Measurements from ENCODE around the gene PLVAP. TPM values are rescaled to one million over a fixed set of nuclear protein-coding genes. Genes with fewer than 3 reads are reported as not detected.
A peak's percentile ranks its signal among the peaks of the same experiment; 100 is the strongest.

PLVAP gene
- total and polyA plus RNA-seq, 9 of the 15 experiments (the other 6 are each of a cell fraction or from before 2014, with no cell fraction given) = 0.09 to 0.84 (median 0.51) TPM; not detected in 4

DNA sequence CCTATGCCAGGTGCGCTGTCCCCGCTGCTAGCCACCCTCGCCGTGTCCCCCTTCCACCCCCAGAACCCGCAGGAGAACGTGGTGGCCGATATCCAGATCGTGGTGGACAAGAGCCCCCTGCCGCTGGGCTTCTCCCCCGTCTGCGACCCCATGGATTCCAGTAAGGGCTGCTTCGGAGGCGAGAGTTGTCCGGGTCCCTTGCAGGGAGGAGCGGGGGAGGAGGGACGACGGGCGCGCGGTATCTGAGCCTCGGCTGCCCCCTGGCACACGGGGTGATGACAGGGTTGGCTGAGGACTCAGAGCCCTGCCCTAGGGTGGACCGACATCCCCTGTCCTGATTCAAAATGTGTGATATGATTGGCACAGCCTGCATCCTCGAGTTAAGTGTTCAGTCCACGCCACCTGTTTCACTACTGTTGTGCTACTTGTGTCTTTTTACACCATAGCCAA is 43.4 kb upstream of the PLVAP start:
- peak overlapping the region; percentile 88 for H2AFZ ChIP-seq (ENCODE audit: low read depth, low read length)
- no peaks in the 10 kb centered on the region for H4K20me1 ChIP-seq (replicated peaks; ENCODE audit: control insufficient read depth, insufficient read depth, low read length)
- POLR2A ChIA-PET = interaction anchor here (0.6 to 1.3 kb wide), 2 partner anchors 23 to 46 kb away, joined by 3 read pairs; no protein-coding TSS in a partner anchor
- no peaks in the 10 kb centered on the region for H3K9me1 ChIP-seq (ENCODE audit: control insufficient read depth, insufficient read depth, low read length)
- H3K4me3 ChIP-seq = peak overlapping the region; percentile 70
- peak; percentile 31 to 43 (median 34) for DNase-seq (ENCODE audit: extremely low read depth in 1 of 4, low spot score in 3 of 4)
- no peaks in the 10 kb centered on the region for H3K9me3 ChIP-seq (replicated peaks; ENCODE audit: control insufficient read depth, insufficient read depth, low read depth, low read length)
- H3K79me2 ChIP-seq (ENCODE audit: control insufficient read depth, insufficient read depth, low read length) = peaks cover 6% of the 10 kb centered on the region; the same call in 2 of the 3 replicates
- peak; percentile 11 for FAIRE-seq
- H3K4me2 ChIP-seq (ENCODE audit: insufficient read depth, low read length) = peak overlapping the region; percentile 87
- no TSS peak for BruUV-seq (replicated peaks)
- ATAC-seq = no peak; the same call in 2 of the 3 replicates
- no peaks in the 10 kb centered on the region for H3K27me3 ChIP-seq (ENCODE audit: control insufficient read depth in 2 of 2, insufficient read depth in 2 of 2, low read length in 2 of 2)
- peaks cover 9 to 33% of the 10 kb centered on the region in 2 experiments; a peak in 3 of 5 replicates for H3K4me1 ChIP-seq (replicated peaks in 1 of 2; ENCODE audit: control insufficient read depth in 2 of 2, insufficient read depth in 2 of 2, low read length in 2 of 2)
- in situ Hi-C loops (cut with MboI) = no loop called here
- CTCF ChIA-PET (ENCODE audit: low intra/inter-chr PET ratio) = interaction anchor here (1.9 kb wide), 1 partner anchor 26 kb away, joined by 10 read pairs; the partner anchor contains the start of gene CCDC194
- H3K36me3 ChIP-seq (ENCODE audit: control insufficient read depth, insufficient read depth, low read length) = peaks cover 4% of the 10 kb centered on the region; the same call in 1 of the 3 replicates
- 8% methylated on average over 20 of the region's 25 CpGs for WGBS (ENCODE audit: insufficient coverage, low coverage, missing lambda C conversion rate)
- peak overlapping the region; percentile 71 to 95 for H3K9ac ChIP-seq (ENCODE audit: insufficient read depth in 1 of 2, low read depth in 2 of 2, low read length in 2 of 2)
- H3K27ac ChIP-seq (ENCODE audit: extremely low read depth, low read depth, low read length) = peak overlapping the region; percentile 46; the same call in 1 of the 3 replicates
- intact Hi-C loops (cut with micrococcal nuclease) = no loop called here
- TF ChIP-seq ZNF121 (CRISPR knock-in tag; conservative IDR thresholded peaks at IDR 0.05) = no peak
- TF ChIP-seq POLR2G (IDR thresholded peaks at IDR 0.05; ENCODE audit: low read depth, low read length) = peak; percentile 20; the same call in 1 of the 2 replicates
- TF ChIP-seq ZZZ3 (IDR thresholded peaks at IDR 0.05) = no peak
- TF ChIP-seq SPI1 (IDR thresholded peaks at IDR 0.05; ENCODE audit: borderline replicate concordance, low read depth, low read length) = no peak
- no peak for TF ChIP-seq RAD51 (IDR thresholded peaks at IDR 0.05; ENCODE audit: borderline replicate concordance, low read depth)
- no peak for TF ChIP-seq ZNF444 (CRISPR knock-in tag; IDR thresholded peaks at IDR 0.05)
- no peak for TF ChIP-seq ZNF644 (tag; IDR thresholded peaks at IDR 0.05; ENCODE audit: low read depth)
- TF ChIP-seq ZNF507 (tag; conservative IDR thresholded peaks at IDR 0.05) = no peak
- TF ChIP-seq, protein P1, sequence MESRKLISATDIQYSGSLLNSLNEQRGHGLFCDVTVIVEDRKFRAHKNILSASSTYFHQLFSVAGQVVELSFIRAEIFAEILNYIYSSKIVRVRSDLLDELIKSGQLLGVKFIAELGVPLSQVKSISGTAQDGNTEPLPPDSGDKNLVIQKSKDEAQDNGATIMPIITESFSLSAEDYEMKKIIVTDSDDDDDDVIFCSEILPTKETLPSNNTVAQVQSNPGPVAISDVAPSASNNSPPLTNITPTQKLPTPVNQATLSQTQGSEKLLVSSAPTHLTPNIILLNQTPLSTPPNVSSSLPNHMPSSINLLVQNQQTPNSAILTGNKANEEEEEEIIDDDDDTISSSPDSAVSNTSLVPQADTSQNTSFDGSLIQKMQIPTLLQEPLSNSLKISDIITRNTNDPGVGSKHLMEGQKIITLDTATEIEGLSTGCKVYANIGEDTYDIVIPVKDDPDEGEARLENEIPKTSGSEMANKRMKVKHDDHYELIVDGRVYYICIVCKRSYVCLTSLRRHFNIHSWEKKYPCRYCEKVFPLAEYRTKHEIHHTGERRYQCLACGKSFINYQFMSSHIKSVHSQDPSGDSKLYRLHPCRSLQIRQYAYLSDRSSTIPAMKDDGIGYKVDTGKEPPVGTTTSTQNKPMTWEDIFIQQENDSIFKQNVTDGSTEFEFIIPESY (CRISPR knock-in tag; IDR thresholded peaks at IDR 0.05) = no peak
- TF ChIP-seq CEBPB (tag; IDR thresholded peaks at IDR 0.05) = no peak
- no peak for TF ChIP-seq DMBX1 (CRISPR knock-in tag; IDR thresholded peaks at IDR 0.05; ENCODE audit: borderline replicate concordance)
- no peak for TF ChIP-seq ZNF197 (CRISPR knock-in tag; IDR thresholded peaks at IDR 0.05; ENCODE audit: low read depth)
- no peak for TF ChIP-seq HNRNPK (IDR thresholded peaks at IDR 0.05; ENCODE audit: low read depth, low read length, poor library complexity, severe bottlenecking)
- no peak for TF ChIP-seq NRF1 (conservative IDR thresholded peaks at IDR 0.05 in 1 of 2, IDR thresholded peaks at IDR 0.05 in 1 of 2)
- TF ChIP-seq, protein P2, sequence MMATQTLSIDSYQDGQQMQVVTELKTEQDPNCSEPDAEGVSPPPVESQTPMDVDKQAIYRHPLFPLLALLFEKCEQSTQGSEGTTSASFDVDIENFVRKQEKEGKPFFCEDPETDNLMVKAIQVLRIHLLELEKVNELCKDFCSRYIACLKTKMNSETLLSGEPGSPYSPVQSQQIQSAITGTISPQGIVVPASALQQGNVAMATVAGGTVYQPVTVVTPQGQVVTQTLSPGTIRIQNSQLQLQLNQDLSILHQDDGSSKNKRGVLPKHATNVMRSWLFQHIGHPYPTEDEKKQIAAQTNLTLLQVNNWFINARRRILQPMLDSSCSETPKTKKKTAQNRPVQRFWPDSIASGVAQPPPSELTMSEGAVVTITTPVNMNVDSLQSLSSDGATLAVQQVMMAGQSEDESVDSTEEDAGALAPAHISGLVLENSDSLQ (IDR thresholded peaks at IDR 0.05) = no peak; the same call in 1 of the 2 replicates
- no peak; the same call in 1 of the 2 replicates for TF ChIP-seq STAG1 (CRISPR knock-in tag; IDR thresholded peaks at IDR 0.05; ENCODE audit: borderline replicate concordance)
- TF ChIP-seq ETV1 (tag; conservative IDR thresholded peaks at IDR 0.05; ENCODE audit: low read depth) = no peak
- TF ChIP-seq HDAC1 (IDR thresholded peaks at IDR 0.05) = no peak

All from K562 (cell line).